Esophagus muscularis mucosa (tissue), 4 donors: Measurements from ENCODE around the gene CCDC183. TPM values are rescaled to one million over a fixed set of nuclear protein-coding genes. Genes with fewer than 3 reads are reported as not detected.
"Not testable (repeated sequence)": the region's sequence is repeated elsewhere in the genome, so short reads cannot be mapped to it uniquely, and the experiment has no call there.

Experiments
- DNase-seq: peaks from one replicate; pipeline ENCODE4 v3.0.0-alpha.2; 2017; ENCODE audit errors: extremely low spot score
- H3K27ac ChIP-seq, 4 donors: fragments of 200-600 bp; sonication (generic); replicated peaks in 1 of 4; 1 replicate in 3 of 4; 2 replicates in 1 of 4; pipeline ENCODE4 v1.5.1; 2016 to 2019; ENCODE audit warnings: mild to moderate bottlenecking in 1 of 4
- H3K27me3 ChIP-seq, 4 donors: fragments of 200-600 bp; sonication (generic); one replicate each; pipeline versions ENCODE4 v1.5.1 to v1.6.0; 2016 to 2019
- H3K36me3 ChIP-seq, 4 donors: fragments of 200-600 bp; sonication (generic); one replicate each; pipeline ENCODE4 v1.5.1; 2016 to 2019
- H3K4me1 ChIP-seq, 4 donors: fragments of 200-600 bp; sonication (generic); one replicate each; pipeline ENCODE4 v1.5.1; 2016 to 2019
- H3K4me3 ChIP-seq, 4 donors: fragments of 200-600 bp; sonication (generic); 1 replicate in 2 of 4; 2 replicates in 2 of 4; pipeline ENCODE4 v1.5.1; 2016 to 2019; ENCODE audit warnings: mild to moderate bottlenecking in 4 of 4, moderate library complexity in 1 of 4
- H3K9me3 ChIP-seq, 4 donors: fragments of 200-600 bp; sonication (generic); 1 replicate in 3 of 4; 2 replicates in 1 of 4; pipeline ENCODE4 v1.5.1; 2016 to 2019
- CTCF ChIP-seq, 3 experiments: fragments of 200-600 bp in 2 of 3; fragments of 450-650 bp in 1 of 3; sonication (generic) in 2 of 3; IDR thresholded peaks; one replicate each; pipeline ENCODE4 v1.5.1; 2017 to 2019; ENCODE audit warnings: antibody characterized with exemption in 3 of 3, mild to moderate bottlenecking in 2 of 3, moderate library complexity in 1 of 3
- EP300 ChIP-seq: sonication (generic); formaldehyde crosslinking; IDR thresholded peaks from one replicate; pipeline ENCODE4 v1.6.1; 2017; ENCODE audit warnings: antibody characterized with exemption
- POLR2A ChIP-seq: fragments of 450-650 bp; IDR thresholded peaks from one replicate; pipeline ENCODE4 v1.6.1; 2017; ENCODE audit warnings: antibody characterized with exemption, moderate library complexity, mild to moderate bottlenecking, low read depth
- POLR2AphosphoS5 ChIP-seq, 2 donors: sonication (generic); formaldehyde crosslinking; IDR thresholded peaks; one replicate each; pipeline ENCODE4 v1.6.1; 2017; ENCODE audit warnings: antibody characterized with exemption in 2 of 2
- WGBS: methylation state at CpG from one replicate; pipeline ENCODE4 v1.1.5; 2018; 5-methylcytosine and 5-hydroxymethylcytosine counted together
- intact Hi-C: fragments of 100-400 bp; cut with DNase I; formaldehyde crosslinking; loops from one replicate; pipeline ENCODE4 v1.15.1; 2023
- total RNA-seq, 4 donors: library from RNA; depleted of rRNA; stranded (reverse); fragments of >200 nt; gene quantifications; one replicate each; pipeline versions ENCODE4 v1.1.0 to v1.2.1, GENCODE V29; 2016

Gene CCDC183
- total RNA-seq, 4 donors from 2014 or later, result 0.33 to 2.5 (median 1.4) TPM

GRCh38 chr9:136786451-136786850 lies 9.7 kb upstream of the CCDC183 start:
- H3K27me3 ChIP-seq, result no peaks in the 10 kb centered on the region
- H3K9me3 ChIP-seq, result no peaks in the 10 kb centered on the region
- TF ChIP-seq EP300 (no peak), CTCF (IDR thresholded peaks at IDR 0.05) (no peak), POLR2AphosphoS5 (IDR thresholded peaks at IDR 0.05) (no peak), POLR2A (no peak)
- no peak overlapping the region for H3K27ac ChIP-seq
- peaks cover 11 to 20% (median 19%) of the 10 kb centered on the region in 4 donors for H3K4me1 ChIP-seq
- no peak overlapping the region for H3K4me3 ChIP-seq
- intact Hi-C loops, result loop anchor here (2.0 to 5.0 kb wide), 2 partner anchors 166 to 248 kb away; partner anchors contain the start of gene LCN12
- WGBS, result 65% methylated on average over 10 of the region's 10 CpGs
- DNase-seq, result no peak
- no peaks in the 10 kb centered on the region for H3K36me3 ChIP-seq

- H3K27me3 ChIP-seq, H3K36me3 ChIP-seq, H3K9me3 ChIP-seq, H3K27ac ChIP-seq, DNase-seq, H3K4me3 ChIP-seq: not testable (repeated sequence)
- peaks cover 15 to 26% (median 24%) of the 10 kb centered on the region in 4 donors for H3K4me1 ChIP-seq
- WGBS, result 30% methylated on average over 4 of the region's 4 CpGs
- intact Hi-C loops, result loop anchor here (2.0 to 5.0 kb wide), 2 partner anchors 165 to 248 kb away; partner anchors contain the start of gene LCN12
These were observed 9.2 kb upstream of the CCDC183 start for GRCh38 chr9:136786983-136787382.

GRCh38 chr9:136787690-136788400 lies 8.3 kb upstream of the CCDC183 start:
- no peak for TF ChIP-seq POLR2A
- peak; percentile 86 to 90 (median 88) for TF ChIP-seq CTCF (IDR thresholded peaks at IDR 0.05)
- Histone ChIP-seq H3K27me3 (no peaks in the 10 kb centered on the region), H3K27ac (no peak overlapping the region), H3K36me3 (peaks cover 0 to 5% (median 4%) of the 10 kb centered on the region in 4 donors), H3K4me3 (no peak overlapping the region), H3K9me3 (no peaks in the 10 kb centered on the region), H3K4me1 (peaks cover 22 to 34% (median 32%) of the 10 kb centered on the region in 4 donors)
- DNase-seq, result no peak
- intact Hi-C loops, result loop anchor here (2.0 to 5.0 kb wide), 2 partner anchors 164 to 247 kb away; partner anchors contain the start of gene LCN12
- 25% methylated on average over 21 of the region's 21 CpGs for WGBS

GRCh38 chr9:136788644-136789522 lies 7.3 kb upstream of the CCDC183 start:
- intact Hi-C loops, result loop anchor here (5.0 kb wide), 1 partner anchor 163 kb away; the partner anchor contains the start of gene LCN12
- not testable (repeated sequence) for H3K4me3 ChIP-seq, DNase-seq, H3K27me3 ChIP-seq, H3K9me3 ChIP-seq, H3K27ac ChIP-seq
- Histone ChIP-seq H3K4me1 (peaks cover 22 to 36% (median 33%) of the 10 kb centered on the region in 4 donors), H3K36me3 (peaks cover 0 to 16% (median 11%) of the 10 kb centered on the region in 4 donors)
- 83% methylated on average over 27 of the region's 27 CpGs for WGBS

GRCh38 chr9:136789523-136789937 lies 6.6 kb upstream of the CCDC183 start:
- 80% methylated on average over 3 of the region's 3 CpGs for WGBS
- Histone ChIP-seq H3K27me3 (no peaks in the 10 kb centered on the region), H3K9me3 (no peaks in the 10 kb centered on the region), H3K27ac (peak overlapping the region in 2 of 4 donors; percentile 93 to 94), H3K4me3 (no peak overlapping the region), H3K36me3 (peaks cover 0 to 22% (median 14%) of the 10 kb centered on the region in 4 donors), H3K4me1 (peaks cover 22 to 36% (median 33%) of the 10 kb centered on the region in 4 donors)
- TF ChIP-seq POLR2AphosphoS5 (IDR thresholded peaks at IDR 0.05) (no peak), CTCF (IDR thresholded peaks at IDR 0.05) (no peak), EP300 (no peak), POLR2A (no peak)
- intact Hi-C loops, result loop anchor here (5.0 kb wide), 1 partner anchor 163 kb away; the partner anchor contains the start of gene LCN12
- no peak for DNase-seq
